ENCODE results near the gene YAF2. TPM values are rescaled to one million over a fixed set of nuclear protein-coding genes. Genes with fewer than 3 reads are reported as not detected.

Gene YAF2
- total RNA-seq, 1 experiment from 2014 or later, result 15.0 TPM

DNA sequence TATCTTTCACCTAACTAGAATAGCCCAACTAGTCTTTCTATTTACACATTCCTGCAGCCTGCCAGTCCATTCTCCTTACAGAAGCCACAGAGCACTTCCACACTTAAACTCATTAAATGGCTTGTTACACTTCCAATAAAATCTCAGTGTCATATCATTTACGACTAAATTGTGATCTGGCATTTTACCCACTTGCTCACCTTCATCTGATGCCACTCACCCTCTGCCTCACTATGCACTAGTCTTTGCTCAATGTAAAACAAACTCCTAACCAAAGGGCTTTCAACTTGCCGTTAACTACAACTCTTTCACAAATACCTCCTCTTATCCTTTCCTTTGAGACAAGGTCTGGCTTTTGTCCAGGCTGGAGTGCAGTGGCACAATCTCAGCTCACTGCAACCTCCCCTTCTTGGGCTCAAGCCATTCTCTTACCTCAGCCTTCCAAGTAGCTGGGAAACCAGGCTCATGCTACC, 24.1 kb downstream of the YAF2 start:
- H3K4me3 ChIP-seq (replicated peaks in 1 of 2; ENCODE audit: low read depth in 1 of 2, low read length in 2 of 2), result no peak overlapping the region
- intact Hi-C loops (cut with micrococcal nuclease), result no loop called here

DNA sequence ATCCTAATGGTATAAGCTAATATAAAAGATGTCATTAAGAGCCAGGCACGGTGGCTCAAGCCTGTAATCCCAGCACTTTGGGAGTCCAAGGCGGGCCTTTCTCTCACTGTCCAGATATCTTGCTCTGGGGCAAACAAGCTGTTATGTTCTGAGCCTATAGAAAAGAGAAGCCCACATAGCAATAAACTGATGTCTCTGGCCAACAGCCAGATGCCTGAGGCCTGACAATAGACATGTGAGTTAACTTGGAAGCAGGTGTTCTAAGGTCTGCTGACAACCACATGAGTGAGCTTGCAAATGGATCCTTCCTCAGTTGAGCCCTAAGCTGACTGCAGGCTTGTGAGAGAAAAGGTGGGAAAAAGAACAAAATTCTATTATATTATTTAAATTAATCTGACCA, 25.0 kb downstream of the YAF2 start:
- no peak overlapping the region for H3K9ac ChIP-seq (ENCODE audit: low read length)
- intact Hi-C loops (cut with micrococcal nuclease), result no loop called here
- H3K4me1 ChIP-seq (ENCODE audit: control insufficient read depth in 1 of 2, insufficient read depth in 2 of 2, low read length in 2 of 2), result no peaks in the 10 kb centered on the region
- H3K4me3 ChIP-seq (replicated peaks in 1 of 2; ENCODE audit: low read depth in 1 of 2, low read length in 2 of 2), result no peak overlapping the region
- H3K27me3 ChIP-seq (ENCODE audit: insufficient read depth, low read length), result no peaks in the 10 kb centered on the region
- H3K9me3 ChIP-seq (ENCODE audit: control insufficient read depth in 1 of 2, insufficient read depth in 1 of 2, low read depth in 1 of 2, low read length in 2 of 2), result no peaks in the 10 kb centered on the region
- H2AFZ ChIP-seq (ENCODE audit: low read depth, low read length, poor library complexity, severe bottlenecking), result no peak overlapping the region
- no peak overlapping the region for H3K27ac ChIP-seq (ENCODE audit: low read depth, low read length)
- ATAC-seq (no peak; the same call in 1 of the 2 replicates), DNase-seq (ENCODE audit: low read depth, low spot score) (no peak)
- no peaks in the 10 kb centered on the region; the same call in 1 of the 2 replicates for H4K20me1 ChIP-seq (ENCODE audit: insufficient read depth)
- POLR2A ChIA-PET, result no interaction called here
- TF ChIP-seq SIN3A (IDR thresholded peaks at IDR 0.05; ENCODE audit: low read depth) (no peak), EZH2phosphoT487 (IDR thresholded peaks at IDR 0.05; ENCODE audit: borderline replicate concordance) (no peak), SP1 (IDR thresholded peaks at IDR 0.05; ENCODE audit: low read depth) (no peak), TCF7L2 (IDR thresholded peaks at IDR 0.05; ENCODE audit: borderline replicate concordance, extremely low read depth, insufficient read depth, insufficient read length) (no peak), EZH2 (IDR thresholded peaks at IDR 0.05) (no peak)
- TF ChIP-seq, protein P1, sequence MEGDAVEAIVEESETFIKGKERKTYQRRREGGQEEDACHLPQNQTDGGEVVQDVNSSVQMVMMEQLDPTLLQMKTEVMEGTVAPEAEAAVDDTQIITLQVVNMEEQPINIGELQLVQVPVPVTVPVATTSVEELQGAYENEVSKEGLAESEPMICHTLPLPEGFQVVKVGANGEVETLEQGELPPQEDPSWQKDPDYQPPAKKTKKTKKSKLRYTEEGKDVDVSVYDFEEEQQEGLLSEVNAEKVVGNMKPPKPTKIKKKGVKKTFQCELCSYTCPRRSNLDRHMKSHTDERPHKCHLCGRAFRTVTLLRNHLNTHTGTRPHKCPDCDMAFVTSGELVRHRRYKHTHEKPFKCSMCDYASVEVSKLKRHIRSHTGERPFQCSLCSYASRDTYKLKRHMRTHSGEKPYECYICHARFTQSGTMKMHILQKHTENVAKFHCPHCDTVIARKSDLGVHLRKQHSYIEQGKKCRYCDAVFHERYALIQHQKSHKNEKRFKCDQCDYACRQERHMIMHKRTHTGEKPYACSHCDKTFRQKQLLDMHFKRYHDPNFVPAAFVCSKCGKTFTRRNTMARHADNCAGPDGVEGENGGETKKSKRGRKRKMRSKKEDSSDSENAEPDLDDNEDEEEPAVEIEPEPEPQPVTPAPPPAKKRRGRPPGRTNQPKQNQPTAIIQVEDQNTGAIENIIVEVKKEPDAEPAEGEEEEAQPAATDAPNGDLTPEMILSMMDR (IDR thresholded peaks at IDR 0.05 in 2 of 3, conservative IDR thresholded peaks at IDR 0.05 in 1 of 3; ENCODE audit: borderline replicate concordance in 1 of 3, insufficient read depth in 1 of 3, low read depth in 2 of 3, low read length in 2 of 3), result no peak
- no TSS peak for BruUV-seq (replicated peaks)
- no peaks in the 10 kb centered on the region for H3K9me2 ChIP-seq (ENCODE audit: insufficient read depth)
- no peak overlapping the region for H3K4me2 ChIP-seq (ENCODE audit: low read length)
- CTCF ChIA-PET, result no interaction called here
- H3K36me3 ChIP-seq (ENCODE audit: control insufficient read depth in 1 of 2, insufficient read depth in 2 of 2, low read length in 2 of 2), result no peaks in the 10 kb centered on the region
- no peaks in the 10 kb centered on the region for H3K79me2 ChIP-seq (ENCODE audit: insufficient read depth, low read length)
- RAD21 ChIA-PET (ENCODE audit: low non-redundant PET in 1 of 2, low total read pairs in 2 of 2, uncharacterized antibody in 2 of 2, unreplicated experiment in 2 of 2), result no interaction called here

More for the DNA sequence above, 24.1 kb downstream of the YAF2 start:
- Histone ChIP-seq H3K9me2 (ENCODE audit: insufficient read depth) (no peaks in the 10 kb centered on the region), H3K27me3 (ENCODE audit: insufficient read depth, low read length) (no peaks in the 10 kb centered on the region), H3K36me3 (ENCODE audit: control insufficient read depth in 1 of 2, insufficient read depth in 2 of 2, low read length in 2 of 2) (no peaks in the 10 kb centered on the region), H3K9ac (ENCODE audit: low read length) (no peak overlapping the region), H3K4me1 (ENCODE audit: control insufficient read depth in 1 of 2, insufficient read depth in 2 of 2, low read length in 2 of 2) (no peaks in the 10 kb centered on the region), H3K4me2 (ENCODE audit: low read length) (no peak overlapping the region), H3K79me2 (ENCODE audit: insufficient read depth, low read length) (no peaks in the 10 kb centered on the region), H3K27ac (ENCODE audit: low read depth, low read length) (no peak overlapping the region), H3K9me3 (ENCODE audit: control insufficient read depth in 1 of 2, insufficient read depth in 1 of 2, low read depth in 1 of 2, low read length in 2 of 2) (no peaks in the 10 kb centered on the region), H4K20me1 (ENCODE audit: insufficient read depth) (no peaks in the 10 kb centered on the region; the same call in 1 of the 2 replicates), H2AFZ (ENCODE audit: low read depth, low read length, poor library complexity, severe bottlenecking) (no peak overlapping the region)
- POLR2A ChIA-PET, result no interaction called here
- CTCF ChIA-PET, result no interaction called here
- no peak for ATAC-seq
- TF ChIP-seq, protein P2, sequence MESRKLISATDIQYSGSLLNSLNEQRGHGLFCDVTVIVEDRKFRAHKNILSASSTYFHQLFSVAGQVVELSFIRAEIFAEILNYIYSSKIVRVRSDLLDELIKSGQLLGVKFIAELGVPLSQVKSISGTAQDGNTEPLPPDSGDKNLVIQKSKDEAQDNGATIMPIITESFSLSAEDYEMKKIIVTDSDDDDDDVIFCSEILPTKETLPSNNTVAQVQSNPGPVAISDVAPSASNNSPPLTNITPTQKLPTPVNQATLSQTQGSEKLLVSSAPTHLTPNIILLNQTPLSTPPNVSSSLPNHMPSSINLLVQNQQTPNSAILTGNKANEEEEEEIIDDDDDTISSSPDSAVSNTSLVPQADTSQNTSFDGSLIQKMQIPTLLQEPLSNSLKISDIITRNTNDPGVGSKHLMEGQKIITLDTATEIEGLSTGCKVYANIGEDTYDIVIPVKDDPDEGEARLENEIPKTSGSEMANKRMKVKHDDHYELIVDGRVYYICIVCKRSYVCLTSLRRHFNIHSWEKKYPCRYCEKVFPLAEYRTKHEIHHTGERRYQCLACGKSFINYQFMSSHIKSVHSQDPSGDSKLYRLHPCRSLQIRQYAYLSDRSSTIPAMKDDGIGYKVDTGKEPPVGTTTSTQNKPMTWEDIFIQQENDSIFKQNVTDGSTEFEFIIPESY (IDR thresholded peaks at IDR 0.05; ENCODE audit: extremely low read depth, insufficient replicate concordance, low read length), result no peak
- TF ChIP-seq POLR2A (IDR thresholded peaks at IDR 0.05; ENCODE audit: borderline replicate concordance, extremely low read depth, insufficient read depth, insufficient read length) (no peak), ZNF274 (IDR thresholded peaks at IDR 0.05; ENCODE audit: low read depth, low read length) (no peak)
- RAD21 ChIA-PET (ENCODE audit: low non-redundant PET in 1 of 2, low total read pairs in 2 of 2, uncharacterized antibody in 2 of 2, unreplicated experiment in 2 of 2), result no interaction called here
- DNase-seq (ENCODE audit: low read depth, low spot score), result no peak
- no TSS peak for BruUV-seq (replicated peaks)
